AG04450 (cell line): ENCODE measurements around the gene NRTN. TPM values are rescaled to one million over a fixed set of nuclear protein-coding genes. Genes with fewer than 3 reads are reported as not detected.
A peak's percentile ranks its signal among the peaks of the same experiment; 100 is the strongest.

Source experiments
- CTCF ChIA-PET: fragments of 300-600, 350-600 bp; formaldehyde crosslinking; extraction: SDS; loops from one replicate; lab custom pipeline; 2022; ENCODE audit warnings: antibody characterized with exemption, inconsistent platforms; lab: Charles Lee
- POLR2A ChIA-PET: fragments of 350-600 bp; formaldehyde crosslinking; extraction: SDS; loops from one replicate; lab custom pipeline; 2021; ENCODE audit warnings: antibody characterized with exemption, inconsistent platforms; lab: Yijun Ruan, JAX
- DNase-seq: peaks from one replicate; pipeline ENCODE4 v3.0.0-alpha.2; 2011; ENCODE audit warnings: low read depth, low spot score
- H3K27ac ChIP-seq: one replicate; pipeline ENCODE4 v1.5.1; 2012; ENCODE audit warnings: low read depth, low read length, control low read depth
- H3K27me3 ChIP-seq: one replicate; pipeline ENCODE4 v1.6.0; 2012; ENCODE audit warnings: low read length; ENCODE audit not compliant: control insufficient read depth, insufficient read depth
- H3K4me3 ChIP-seq: 2 replicates; pipeline ENCODE4 v1.5.1; 2011; ENCODE audit warnings: mild to moderate bottlenecking, low read depth, low read length, control low read depth
- H3K9me3 ChIP-seq: 2 replicates; pipeline ENCODE4 v1.5.1; 2012; ENCODE audit warnings: low read length; ENCODE audit not compliant: control insufficient read depth, insufficient read depth
- CTCF ChIP-seq: IDR thresholded peaks from 2 replicates; pipeline ENCODE4 v1.5.1; 2011; ENCODE audit warnings: low read depth, low read length, control low read depth, inconsistent platforms
- polyA minus RNA-seq: library from RNA; depleted of rRNA, polyadenylated mRNA; stranded (reverse); fragments of >200 nt; gene quantifications from 2 replicates; pipeline ENCODE4 v1.2.3, GENCODE V29; 2011; rRNA and poly(A)+ RNA removed
- polyA plus RNA-seq: library from polyadenylated mRNA; depleted of rRNA; stranded (reverse); fragments of >200 nt; gene quantifications from 2 replicates; pipeline ENCODE4 v1.2.3, GENCODE V29; 2011; rRNA removed

NRTN gene
- 0.24 and 0.53 TPM in 2 replicates for polyA plus RNA-seq
- polyA minus RNA-seq = not detected in 2 replicates

- no peak for DNase-seq
- no peak for TF ChIP-seq CTCF
- H3K9me3 ChIP-seq = peaks cover 4% of the 10 kb centered on the region; the same call in 1 of the 2 replicates
- CTCF ChIA-PET = interaction anchor here (0.7 to 2.1 kb wide), 67 partner anchors 8 to 426 kb away, joined by 3 to 141 read pairs (median 7); partner anchors contain the start of genes CATSPERD, DUS3L, FUT6 and NDUFA11
- H3K27me3 ChIP-seq = peaks cover 41% of the 10 kb centered on the region
- no peak within 1 kb of the TSS for H3K27ac ChIP-seq
- peak within 1 kb of the TSS; percentile 44; the same call in 1 of the 2 replicates for H3K4me3 ChIP-seq
- POLR2A ChIA-PET = interaction anchor here (0.5 to 1.8 kb wide), 9 partner anchors 14 to 217 kb away, joined by 3 to 15 read pairs (median 5); partner anchors contain the start of genes LONP1 and NDUFA11
These were observed at the start of gene NRTN for GRCh38 chr19:5804516-5805461. Gene NRTN (plus strand): TSS chr19:5805067. CDS start chr19:5824166, 19,099 bp downstream.

- H3K27me3 ChIP-seq = no peaks in the 10 kb centered on the region
- ChIA-PET CTCF (no interaction called here), POLR2A (no interaction called here)
- TF ChIP-seq CTCF = no peak
- DNase-seq = no peak
- H3K4me3 ChIP-seq = no peak overlapping the region
- H3K27ac ChIP-seq = no peak overlapping the region
- H3K9me3 ChIP-seq = no peaks in the 10 kb centered on the region
These were observed 42.2 kb upstream of the NRTN start for GRCh38 chr19:5762608-5763217.

- H3K27ac ChIP-seq = no peak overlapping the region
- no peak for TF ChIP-seq CTCF
- H3K4me3 ChIP-seq = no peak overlapping the region
- H3K27me3 ChIP-seq = no peaks in the 10 kb centered on the region
- ChIA-PET POLR2A (no interaction called here), CTCF (no interaction called here)
- no peaks in the 10 kb centered on the region; the same call in 1 of the 2 replicates for H3K9me3 ChIP-seq
- DNase-seq = no peak
These were observed 39.6 kb upstream of the NRTN start for GRCh38 chr19:5765220-5765619.

- no peak overlapping the region for H3K27ac ChIP-seq
- H3K27me3 ChIP-seq = no peaks in the 10 kb centered on the region
- CTCF ChIA-PET = no interaction called here
- H3K4me3 ChIP-seq = no peak overlapping the region
- H3K9me3 ChIP-seq = no peaks in the 10 kb centered on the region; the same call in 1 of the 2 replicates
- DNase-seq = no peak
- POLR2A ChIA-PET = no interaction called here
- no peak for TF ChIP-seq CTCF
These were observed 36.9 kb upstream of the NRTN start for GRCh38 chr19:5767949-5768348.
